ENCODE results near the gene ZNF438. TPM values are rescaled to one million over a fixed set of nuclear protein-coding genes. Genes with fewer than 3 reads are reported as not detected.
"Not testable (repeated sequence)": the region's sequence is repeated elsewhere in the genome, so short reads cannot be mapped to it uniquely, and the experiment has no call there.

Gene ZNF438
- total RNA-seq, 4 donors from 2014 or later: 6.1 to 14.1 (median 7.1) TPM

DNA sequence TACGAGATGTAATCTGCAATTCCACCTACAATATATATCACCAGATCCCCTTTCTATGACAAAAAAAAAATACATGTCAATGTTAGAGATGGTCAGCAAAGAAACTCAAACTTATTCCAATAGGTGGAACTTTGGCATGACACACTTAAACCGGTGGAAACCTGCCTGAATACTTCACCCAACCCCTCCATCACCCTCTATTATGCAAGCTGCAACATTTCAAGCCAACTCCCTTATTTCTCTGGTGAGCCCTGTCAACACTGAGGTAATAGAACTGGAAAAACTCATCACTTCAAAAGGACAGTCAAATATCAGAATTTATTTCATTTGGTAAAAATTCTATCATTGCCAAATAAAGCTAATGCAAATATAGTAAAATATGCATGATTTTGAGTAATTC lies 3.6 kb downstream of the ZNF438 start:
- TF ChIP-seq, protein P1, sequence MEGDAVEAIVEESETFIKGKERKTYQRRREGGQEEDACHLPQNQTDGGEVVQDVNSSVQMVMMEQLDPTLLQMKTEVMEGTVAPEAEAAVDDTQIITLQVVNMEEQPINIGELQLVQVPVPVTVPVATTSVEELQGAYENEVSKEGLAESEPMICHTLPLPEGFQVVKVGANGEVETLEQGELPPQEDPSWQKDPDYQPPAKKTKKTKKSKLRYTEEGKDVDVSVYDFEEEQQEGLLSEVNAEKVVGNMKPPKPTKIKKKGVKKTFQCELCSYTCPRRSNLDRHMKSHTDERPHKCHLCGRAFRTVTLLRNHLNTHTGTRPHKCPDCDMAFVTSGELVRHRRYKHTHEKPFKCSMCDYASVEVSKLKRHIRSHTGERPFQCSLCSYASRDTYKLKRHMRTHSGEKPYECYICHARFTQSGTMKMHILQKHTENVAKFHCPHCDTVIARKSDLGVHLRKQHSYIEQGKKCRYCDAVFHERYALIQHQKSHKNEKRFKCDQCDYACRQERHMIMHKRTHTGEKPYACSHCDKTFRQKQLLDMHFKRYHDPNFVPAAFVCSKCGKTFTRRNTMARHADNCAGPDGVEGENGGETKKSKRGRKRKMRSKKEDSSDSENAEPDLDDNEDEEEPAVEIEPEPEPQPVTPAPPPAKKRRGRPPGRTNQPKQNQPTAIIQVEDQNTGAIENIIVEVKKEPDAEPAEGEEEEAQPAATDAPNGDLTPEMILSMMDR (IDR thresholded peaks at IDR 0.05): no peak
- no peak for TF ChIP-seq POLR2AphosphoS5 (IDR thresholded peaks at IDR 0.05)
- TF ChIP-seq EP300 (IDR thresholded peaks at IDR 0.05): no peak
- TF ChIP-seq POLR2A (IDR thresholded peaks at IDR 0.05): no peak
- DNase-seq (ENCODE audit: low spot score in 2 of 2): no peak
- peaks cover 40% of the 10 kb centered on the region for H3K4me1 ChIP-seq
- H3K9me3 ChIP-seq: no peaks in the 10 kb centered on the region
- WGBS: 48% methylated on average over 2 of the region's 2 CpGs
- no peak overlapping the region for H3K4me3 ChIP-seq
- no peaks in the 10 kb centered on the region for H3K36me3 ChIP-seq
- H3K27me3 ChIP-seq: no peaks in the 10 kb centered on the region
- H3K27ac ChIP-seq: no peak overlapping the region

- not testable (repeated sequence) for H3K27me3 ChIP-seq; H3K9me3 ChIP-seq; H3K4me3 ChIP-seq; DNase-seq (ENCODE audit: low spot score in 2 of 2); H3K36me3 ChIP-seq; H3K27ac ChIP-seq
- WGBS: 100% methylated on average over 1 of the region's 1 CpG
- H3K4me1 ChIP-seq: peaks cover 32% of the 10 kb centered on the region
These were observed 5.4 kb downstream of the ZNF438 start for GRCh38 chr10:31026279-31026678.

DNA sequence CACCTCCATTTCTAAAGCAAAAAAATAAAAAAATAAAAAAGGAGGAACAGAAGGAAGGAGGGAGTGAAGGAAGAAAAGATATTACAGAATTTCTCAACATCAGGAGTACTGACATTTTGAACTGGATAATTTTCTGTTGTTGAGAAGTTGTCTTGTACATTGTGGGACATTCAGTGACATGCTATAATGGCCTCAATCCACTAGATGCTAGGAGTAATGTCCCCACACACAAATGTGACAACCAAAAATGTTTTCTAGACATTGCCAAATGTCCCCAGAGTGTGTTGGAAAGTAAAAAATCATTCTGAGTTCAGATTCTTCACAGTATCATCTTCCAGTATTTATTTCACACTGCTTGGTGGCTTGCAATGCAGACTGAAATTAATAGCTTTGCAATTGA lies 6.5 kb downstream of the ZNF438 start:
- peak overlapping the region; percentile 9 for H3K27ac ChIP-seq
- TF ChIP-seq, protein P1 (IDR thresholded peaks at IDR 0.05): peak in 1 of 2 donors; percentile 4
- TF ChIP-seq POLR2A (IDR thresholded peaks at IDR 0.05): no peak
- no peak for DNase-seq (ENCODE audit: low spot score in 2 of 2)

DNA sequence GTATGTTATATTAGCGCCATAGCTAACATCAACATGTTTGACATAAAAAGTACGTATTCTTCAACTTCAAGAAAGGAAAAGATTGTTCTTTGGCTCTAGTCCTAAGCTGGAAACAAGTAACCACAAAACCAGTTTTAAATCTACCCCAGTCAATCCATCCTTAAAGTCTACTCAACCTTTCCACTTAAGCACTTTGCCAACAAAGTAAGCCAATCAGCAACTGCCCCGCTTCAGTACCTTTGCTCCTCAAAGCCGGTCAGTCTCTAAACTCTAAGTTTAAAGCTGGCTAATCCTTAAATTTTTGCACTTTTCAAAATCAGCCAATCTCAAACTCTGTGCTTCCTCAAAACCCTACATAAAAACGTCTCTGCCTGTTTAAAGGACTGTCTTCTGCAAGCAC lies 8.1 kb downstream of the ZNF438 start:
- 82% methylated on average over 5 of the region's 5 CpGs for WGBS
- H3K27me3 ChIP-seq: no peaks in the 10 kb centered on the region
- no peaks in the 10 kb centered on the region for H3K36me3 ChIP-seq
- H3K4me3 ChIP-seq: no peak overlapping the region
- H3K9me3 ChIP-seq: no peaks in the 10 kb centered on the region
- no peak for DNase-seq (ENCODE audit: low spot score in 2 of 2)
- TF ChIP-seq POLR2AphosphoS5 (IDR thresholded peaks at IDR 0.05) (no peak), EP300 (IDR thresholded peaks at IDR 0.05) (no peak), POLR2A (IDR thresholded peaks at IDR 0.05) (no peak)
- TF ChIP-seq, protein P1 (IDR thresholded peaks at IDR 0.05): no peak
- no peak overlapping the region for H3K27ac ChIP-seq
- H3K4me1 ChIP-seq: peaks cover 10% of the 10 kb centered on the region

More for the DNA sequence above, 6.5 kb downstream of the ZNF438 start:
- no peaks in the 10 kb centered on the region for H3K27me3 ChIP-seq
- H3K36me3 ChIP-seq: no peaks in the 10 kb centered on the region
- no peak overlapping the region for H3K4me3 ChIP-seq
- peaks cover 22% of the 10 kb centered on the region for H3K4me1 ChIP-seq
- H3K9me3 ChIP-seq: no peaks in the 10 kb centered on the region

DNA sequence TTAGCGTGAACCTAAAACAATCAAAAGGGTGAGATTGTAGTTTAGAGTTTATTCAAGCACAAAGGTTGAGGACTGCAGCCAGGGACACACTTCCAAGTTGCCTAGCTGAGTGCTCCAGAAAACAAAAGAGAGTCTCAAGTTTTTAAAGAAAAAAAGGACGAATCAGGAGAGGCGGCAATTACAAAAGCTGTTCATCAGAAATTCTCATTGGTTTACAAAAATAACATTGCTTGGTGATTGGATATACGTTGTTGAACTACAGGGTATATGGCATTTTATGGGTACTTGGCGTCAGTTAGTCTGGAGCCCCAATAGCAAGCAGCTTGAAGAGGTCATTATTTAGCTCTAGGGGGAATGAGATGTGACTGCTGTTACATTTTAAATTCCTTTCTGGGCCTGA lies 11.5 kb downstream of the ZNF438 start:
- 85% methylated on average over 5 of the region's 5 CpGs for WGBS
- H3K4me3 ChIP-seq: no peak overlapping the region
- DNase-seq (ENCODE audit: low spot score in 2 of 2): no peak
- TF ChIP-seq EP300 (IDR thresholded peaks at IDR 0.05) (no peak), POLR2AphosphoS5 (IDR thresholded peaks at IDR 0.05) (no peak), POLR2A (IDR thresholded peaks at IDR 0.05) (no peak)
- TF ChIP-seq, protein P1 (IDR thresholded peaks at IDR 0.05): no peak
- no peak overlapping the region for H3K27ac ChIP-seq
- no peaks in the 10 kb centered on the region for H3K9me3 ChIP-seq
- peaks cover 7% of the 10 kb centered on the region for H3K4me1 ChIP-seq
- no peaks in the 10 kb centered on the region for H3K27me3 ChIP-seq
- H3K36me3 ChIP-seq: no peaks in the 10 kb centered on the region

DNA sequence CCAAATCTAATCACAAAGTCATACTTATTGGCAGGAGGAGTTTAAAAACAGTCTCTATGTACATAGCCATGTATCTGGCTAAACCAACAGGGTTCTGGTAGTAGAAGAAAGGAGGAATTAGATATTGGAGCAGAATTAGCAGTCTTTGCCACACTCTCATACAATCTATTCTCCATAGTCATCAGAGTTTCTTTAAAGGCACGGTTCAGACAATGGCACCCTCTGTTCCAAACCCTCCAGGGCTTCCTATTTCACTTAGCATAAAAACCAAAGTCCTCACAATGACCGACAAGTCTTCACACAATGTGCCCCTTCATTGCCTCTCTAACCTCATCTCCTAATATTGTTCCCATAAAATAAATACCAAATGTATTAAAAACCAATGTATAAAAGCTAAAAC lies 12.7 kb downstream of the ZNF438 start:
- WGBS: 64% methylated on average over 2 of the region's 2 CpGs
- Histone ChIP-seq H3K36me3 (no peaks in the 10 kb centered on the region), H3K4me3 (no peak overlapping the region), H3K4me1 (peaks cover 5% of the 10 kb centered on the region), H3K27me3 (no peaks in the 10 kb centered on the region), H3K9me3 (no peaks in the 10 kb centered on the region), H3K27ac (no peak overlapping the region)
- no peak for DNase-seq (ENCODE audit: low spot score in 2 of 2)
- TF ChIP-seq EP300 (IDR thresholded peaks at IDR 0.05): no peak
- TF ChIP-seq POLR2A (IDR thresholded peaks at IDR 0.05): no peak
- TF ChIP-seq, protein P1 (IDR thresholded peaks at IDR 0.05): no peak
- TF ChIP-seq POLR2AphosphoS5 (IDR thresholded peaks at IDR 0.05): no peak
